Measurements from ENCODE around the gene NGLY1. TPM values are rescaled to one million over a fixed set of nuclear protein-coding genes. Genes with fewer than 3 reads are reported as not detected.

The NGLY1 gene
- total RNA-seq, 4 donors from 2014 or later: 21.4 to 31.2 (median 22.9) TPM

GRCh38 chr3:25783661-25784512 lies 644 bp upstream of the NGLY1 start:
- Histone ChIP-seq H3K36me3 (no peaks in the 10 kb centered on the region), H3K27me3 (no peaks in the 10 kb centered on the region), H3K4me1 (peaks cover 0 to 32% (median 13%) of the 10 kb centered on the region in 4 donors), H3K9me3 (no peaks in the 10 kb centered on the region), H3K4me3 (peak overlapping the region; percentile 68 to 89 (median 79)), H3K27ac (peak overlapping the region; percentile 78 to 93 (median 90))
- TF ChIP-seq POLR2A (IDR thresholded peaks at IDR 0.05) (no peak), EP300 (IDR thresholded peaks at IDR 0.05) (peak in 1 of 2 donors; percentile 5)
- DNase-seq (ENCODE audit: low spot score in 2 of 2): peak in 1 of 2 donors; percentile 17
- WGBS, 2 donors: 18 to 27% methylated on average over 21 to 34 of the region's 34 CpGs

GRCh38 chr3:25782636-25782937 lies 656 bp downstream of the NGLY1 start:
- Histone ChIP-seq H3K27me3 (no peaks in the 10 kb centered on the region), H3K4me1 (peaks cover 0 to 29% (median 12%) of the 10 kb centered on the region in 4 donors), H3K9me3 (no peaks in the 10 kb centered on the region), H3K27ac (peak overlapping the region; percentile 78 to 93 (median 90)), H3K36me3 (peaks cover 0 to 7% (median 0%) of the 10 kb centered on the region in 3 donors), H3K4me3 (peak overlapping the region; percentile 68 to 89 (median 78))
- whole genome bisulfite sequencing, 2 donors: 0 to 1% methylated on average over 14 of the region's 14 CpGs
- TF ChIP-seq POLR2A (IDR thresholded peaks at IDR 0.05) (no peak), CTCF (IDR thresholded peaks at IDR 0.05) (no peak), EP300 (IDR thresholded peaks at IDR 0.05) (no peak)
- DNase-seq (ENCODE audit: low spot score in 2 of 2): no peak

- TF ChIP-seq EP300 (IDR thresholded peaks at IDR 0.05) (no peak), CTCF (IDR thresholded peaks at IDR 0.05) (no peak), POLR2A (IDR thresholded peaks at IDR 0.05) (no peak)
- WGBS, 2 donors: 55 to 68% methylated on average over 3 of the region's 3 CpGs
- Histone ChIP-seq H3K36me3 (peaks cover 0 to 13% (median 0%) of the 10 kb centered on the region in 3 donors), H3K4me3 (peak overlapping the region; percentile 68 to 89 (median 78)), H3K4me1 (peaks cover 0 to 29% (median 12%) of the 10 kb centered on the region in 4 donors), H3K27ac (peak overlapping the region in 1 of 4 donors; percentile 93), H3K27me3 (no peaks in the 10 kb centered on the region), H3K9me3 (no peaks in the 10 kb centered on the region)
- no peak for DNase-seq (ENCODE audit: low spot score in 2 of 2)
Measured at GRCh38 chr3:25781758-25782594, 1.3 kb downstream of the NGLY1 start.

GRCh38 chr3:25781145-25781757 lies 2.0 kb downstream of the NGLY1 start:
- H3K4me1 ChIP-seq: peaks cover 0 to 29% (median 12%) of the 10 kb centered on the region in 4 donors
- H3K27ac ChIP-seq: no peak overlapping the region
- WGBS, 2 donors: 90 to 91% methylated on average over 11 of the region's 11 CpGs
- H3K36me3 ChIP-seq: peaks cover 0 to 21% (median 0%) of the 10 kb centered on the region in 3 donors
- TF ChIP-seq POLR2A (IDR thresholded peaks at IDR 0.05) (no peak), CTCF (IDR thresholded peaks at IDR 0.05) (no peak), EP300 (IDR thresholded peaks at IDR 0.05) (no peak)
- no peak overlapping the region for H3K4me3 ChIP-seq
- DNase-seq (ENCODE audit: low spot score in 2 of 2): no peak
- H3K9me3 ChIP-seq: no peaks in the 10 kb centered on the region
- H3K27me3 ChIP-seq: no peaks in the 10 kb centered on the region

GRCh38 chr3:25780618-25781017 lies 2.6 kb downstream of the NGLY1 start:
- WGBS, 2 donors: 93 to 95% methylated on average over 6 of the region's 6 CpGs
- H3K9me3 ChIP-seq: no peaks in the 10 kb centered on the region
- TF ChIP-seq CTCF (IDR thresholded peaks at IDR 0.05): no peak
- no peak for TF ChIP-seq EP300 (IDR thresholded peaks at IDR 0.05)
- no peak for TF ChIP-seq POLR2A (IDR thresholded peaks at IDR 0.05)

More at GRCh38 chr3:25780618-25781017, 2.6 kb downstream of the NGLY1 start:
- peaks cover 0 to 27% (median under 1%) of the 10 kb centered on the region in 3 donors for H3K36me3 ChIP-seq
- H3K27me3 ChIP-seq: no peaks in the 10 kb centered on the region
- peaks cover 0 to 29% (median 12%) of the 10 kb centered on the region in 4 donors for H3K4me1 ChIP-seq
- no peak for DNase-seq (ENCODE audit: low spot score in 2 of 2)
- no peak overlapping the region for H3K4me3 ChIP-seq
- no peak overlapping the region for H3K27ac ChIP-seq

All from tibial nerve (tissue), 4 donors.